GM19023 (cell line): ENCODE data around the gene COMMD9.
"Not testable (repeated sequence)": the region's sequence is repeated elsewhere in the genome, so short reads cannot be mapped to it uniquely, and the experiment has no call there.

Experiments
- ATAC-seq: cut with Tn5 transposase; IDR thresholded peaks from one replicate; pipeline ENCODE4 v1.9.1; 2021; ENCODE audit warnings: mild to moderate bottlenecking, moderate library complexity; ENCODE audit not compliant: unreplicated experiment

Gene COMMD9

DNA sequence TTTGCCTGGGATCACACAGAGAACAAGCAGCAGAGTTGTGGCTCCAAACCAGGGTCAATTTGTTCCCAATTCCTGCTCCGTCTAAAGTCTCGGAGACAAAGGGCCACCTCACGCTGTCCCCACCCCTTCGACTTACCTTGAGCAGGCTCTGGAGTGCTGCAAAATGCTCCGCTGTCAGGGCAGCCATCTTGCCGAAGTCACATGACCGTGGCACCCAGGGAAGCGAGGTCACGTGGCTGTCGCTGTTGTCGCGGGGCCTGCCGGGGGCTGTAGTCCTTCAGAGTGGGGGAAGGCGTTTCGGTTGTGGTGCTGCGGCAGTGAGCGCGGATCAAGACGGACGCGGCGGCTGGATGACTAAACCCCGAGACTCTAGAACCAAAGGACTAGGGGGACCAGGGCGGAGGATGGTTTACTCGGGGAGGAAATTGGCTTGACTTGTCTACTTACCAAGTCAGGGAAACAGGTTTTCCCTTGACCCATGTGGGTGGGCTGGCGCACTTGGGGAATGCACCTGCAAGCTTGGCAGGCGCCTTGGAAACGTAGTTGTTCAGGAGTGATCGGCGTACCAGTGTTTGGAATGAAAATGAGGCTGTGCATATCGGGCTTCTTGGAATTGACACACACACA is at the start of gene COMMD9:
Gene COMMD9 (minus strand): TSS at position 199 of the 627 bp plus-strand sequence. CDS start 12 bp downstream, at position 187.
- peak; percentile 98 for ATAC-seq

DNA sequence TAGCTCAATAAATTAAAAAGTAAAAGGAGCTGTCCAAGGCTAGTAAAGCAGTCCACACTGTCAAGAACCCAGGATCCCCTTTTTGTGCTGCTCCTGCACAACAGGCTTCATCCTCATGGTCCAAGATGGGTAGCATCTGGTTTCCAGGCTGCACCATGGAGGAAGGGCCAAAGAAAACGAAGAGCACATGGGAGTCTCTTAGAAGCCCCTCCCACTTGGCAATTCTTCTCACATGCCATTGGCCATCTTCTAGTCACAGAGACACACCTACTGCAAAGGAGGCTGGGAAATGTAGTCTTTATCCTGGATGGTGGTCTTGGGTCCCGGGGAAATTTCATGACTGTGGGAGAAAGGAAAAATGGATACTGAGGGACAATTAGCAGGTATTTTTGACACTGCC is 44.7 kb upstream of the COMMD9 start:
- no peak for ATAC-seq

DNA sequence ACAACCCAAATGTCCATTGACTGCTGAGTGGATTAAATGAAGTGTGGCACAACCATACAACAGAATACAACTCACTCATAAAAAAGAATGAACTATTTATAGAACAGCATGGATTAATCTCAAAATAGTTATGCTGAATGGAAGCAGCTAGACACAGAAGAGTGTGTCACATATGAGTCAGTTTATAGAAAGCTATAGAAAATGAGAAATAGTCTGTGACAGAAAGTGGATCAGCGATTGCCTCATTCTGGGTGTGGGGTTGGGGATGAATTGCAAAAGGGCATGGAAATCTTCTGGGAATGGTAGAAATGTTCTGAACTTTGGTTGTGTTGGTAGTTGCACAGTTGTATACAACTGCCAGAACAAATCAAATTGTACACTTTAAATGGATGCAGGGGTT is 44.2 kb upstream of the COMMD9 start:
- no peak for ATAC-seq

DNA sequence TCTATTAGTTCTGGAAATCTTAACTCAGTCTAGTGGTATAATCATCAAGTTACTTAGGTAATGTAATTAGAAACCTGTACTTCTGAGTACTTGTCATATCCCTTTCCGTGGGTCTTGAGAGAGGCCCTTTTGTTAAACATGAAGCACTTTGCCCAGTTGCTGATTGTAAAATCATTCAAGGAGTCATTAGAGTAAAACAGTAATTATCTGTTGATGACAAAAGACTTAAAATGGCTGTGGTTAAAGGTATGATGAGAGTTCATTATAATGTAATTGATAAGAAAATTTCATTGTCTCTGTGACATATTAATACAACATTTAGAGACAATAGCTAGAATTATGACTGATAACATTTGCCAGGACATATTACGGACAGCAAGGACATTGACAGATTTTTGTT is 41.2 kb upstream of the COMMD9 start:
- ATAC-seq: no peak

DNA sequence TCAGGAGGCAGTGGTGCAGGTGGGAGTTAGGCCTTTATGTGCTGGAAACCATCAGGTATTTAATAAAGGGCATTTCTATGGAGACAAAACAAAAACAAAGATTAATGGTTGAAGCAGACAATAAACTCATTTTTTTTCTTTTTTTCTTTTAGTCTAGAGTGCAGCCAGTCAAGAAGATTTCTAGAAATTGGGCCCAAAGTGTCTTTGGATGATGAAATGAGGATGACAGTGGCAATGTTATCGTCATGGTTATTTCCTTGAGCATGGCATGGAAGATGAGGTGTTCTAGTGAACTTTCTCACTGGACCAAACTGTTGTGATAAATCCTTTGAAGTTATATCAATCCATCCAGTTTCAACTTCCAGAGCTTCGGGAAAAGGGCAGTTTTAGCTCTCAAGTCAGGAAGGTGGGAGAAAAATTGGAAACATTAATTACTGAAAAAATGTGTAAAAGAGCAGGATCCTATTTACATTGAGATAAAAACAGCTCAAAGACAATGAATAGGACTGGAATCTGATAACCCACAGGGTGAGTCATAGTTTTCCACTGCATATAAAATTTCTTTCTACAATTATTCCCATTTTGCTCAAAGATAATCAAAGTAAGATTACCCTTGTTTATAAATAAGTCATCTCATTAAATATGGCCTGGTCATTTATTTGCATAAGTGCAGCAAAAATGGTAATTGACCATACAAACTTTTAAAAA is 39.9 kb upstream of the COMMD9 start:
- ATAC-seq: no peak

DNA sequence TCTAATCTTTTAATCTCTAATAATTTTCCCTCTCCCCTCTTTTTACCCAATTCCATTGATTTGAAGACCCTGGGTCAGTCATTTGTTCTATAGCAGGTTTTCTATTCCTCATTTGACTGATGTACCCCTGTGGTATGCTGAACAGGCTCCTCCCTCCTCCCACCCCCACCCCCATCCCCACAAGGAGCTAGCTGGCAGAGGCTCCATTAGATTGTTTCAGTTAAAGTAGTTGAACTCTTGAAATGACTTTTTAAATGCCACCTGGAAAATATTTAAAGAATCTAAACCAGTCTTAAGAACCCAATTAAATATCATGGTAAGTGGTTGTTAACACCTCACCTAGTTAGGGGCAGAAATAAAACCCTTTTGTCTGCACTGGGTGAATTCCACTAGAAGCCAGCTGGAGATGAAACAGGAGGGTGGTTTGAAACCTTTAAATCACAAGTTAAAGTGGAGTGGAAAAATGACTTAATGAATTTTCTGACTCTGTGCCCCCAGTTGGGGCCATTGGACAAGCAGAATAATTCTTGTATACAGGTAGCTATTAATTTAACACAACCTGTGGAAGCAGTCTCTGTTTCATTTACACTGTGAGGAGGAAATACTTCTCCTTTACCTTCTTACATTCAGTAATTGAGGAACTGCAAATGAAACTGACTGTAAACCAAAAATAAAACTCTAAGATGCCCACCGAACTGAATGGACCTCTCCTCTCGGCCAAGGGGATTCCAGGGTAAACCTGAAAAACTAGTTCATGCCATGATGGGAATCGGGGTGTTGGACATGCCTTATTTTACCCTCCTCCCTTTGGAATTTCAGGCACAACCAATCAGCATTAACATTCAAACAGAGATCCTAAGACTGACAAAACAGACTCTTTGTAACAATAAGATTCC is 37.5 kb upstream of the COMMD9 start:
- peak; percentile 57 for ATAC-seq

DNA sequence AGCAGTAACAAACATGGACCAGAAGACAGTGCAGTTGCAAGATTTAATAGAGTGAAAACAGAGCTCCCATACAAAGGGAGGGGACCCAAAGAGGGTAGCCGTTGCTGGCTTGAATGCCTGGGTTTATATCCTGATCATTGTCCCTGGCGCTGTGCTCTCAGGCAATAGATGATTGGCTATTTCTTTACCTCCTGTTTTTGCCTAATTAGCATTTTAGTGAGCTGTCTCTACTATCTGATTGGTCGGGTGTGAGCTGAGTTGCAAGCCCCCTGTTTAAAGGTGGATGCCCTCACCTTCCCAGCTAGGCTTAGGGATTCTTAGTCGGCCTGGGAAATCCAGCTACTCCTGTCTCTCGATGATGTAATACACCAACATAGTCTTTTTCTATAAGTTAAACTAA is 36.2 kb upstream of the COMMD9 start:
- not testable (repeated sequence) for ATAC-seq

DNA sequence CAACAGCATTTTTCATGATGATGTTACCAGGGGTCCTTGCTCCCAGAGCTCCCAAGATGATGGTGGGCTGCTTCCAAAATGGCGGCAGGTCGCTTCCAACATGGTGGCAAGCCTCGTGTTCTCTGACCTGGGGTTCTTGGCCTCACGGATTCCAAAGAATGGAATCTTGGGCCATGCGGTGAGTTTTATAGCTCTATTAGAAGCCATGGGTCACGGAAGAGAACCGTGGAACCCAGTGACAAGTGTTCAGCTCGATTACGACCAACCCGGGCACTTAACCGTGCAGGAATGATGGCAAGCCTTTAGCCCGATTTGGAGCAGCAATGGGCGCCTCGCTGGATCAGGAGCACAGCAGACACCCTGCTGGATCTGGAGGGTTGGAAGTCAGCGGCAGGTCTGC is 35.7 kb upstream of the COMMD9 start:
- ATAC-seq: not testable (repeated sequence)

DNA sequence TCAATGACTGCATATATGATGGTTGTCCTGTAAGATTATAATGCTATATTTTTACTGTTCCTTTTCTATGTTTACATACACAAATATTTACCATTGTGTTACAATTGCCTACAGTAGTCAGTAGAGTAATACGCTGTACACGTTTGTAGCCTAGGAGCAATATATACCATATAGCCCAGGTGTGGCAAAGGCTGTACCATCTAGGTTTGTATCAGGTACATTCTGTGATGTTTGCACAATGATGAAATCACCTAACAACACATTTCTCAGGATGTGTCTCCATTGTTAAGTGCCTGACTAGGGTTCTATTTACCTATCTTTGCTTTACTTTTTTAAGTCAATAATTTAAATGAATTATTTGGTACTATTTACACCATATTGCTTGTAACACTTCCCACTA is 28.8 kb upstream of the COMMD9 start:
- ATAC-seq: no peak

DNA sequence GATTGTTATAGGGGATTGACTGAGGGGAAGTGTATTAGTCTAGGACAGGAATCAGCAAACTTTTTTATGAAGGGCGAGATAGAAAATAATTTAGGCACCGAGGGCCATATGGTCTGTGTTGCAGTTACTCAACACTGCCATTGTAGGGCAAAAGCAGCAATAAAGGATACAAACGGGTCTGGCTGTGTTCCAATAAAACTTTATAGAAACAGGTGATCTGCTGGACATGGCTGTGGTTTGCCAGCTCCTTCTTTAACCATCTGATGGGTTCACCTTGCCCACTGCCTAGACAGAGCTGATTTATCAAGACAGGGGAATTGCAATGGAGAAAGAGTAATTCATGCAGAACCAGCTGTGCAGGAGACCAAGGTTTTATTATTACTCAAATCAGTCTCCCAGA is 26.8 kb upstream of the COMMD9 start:
- ATAC-seq: no peak

DNA sequence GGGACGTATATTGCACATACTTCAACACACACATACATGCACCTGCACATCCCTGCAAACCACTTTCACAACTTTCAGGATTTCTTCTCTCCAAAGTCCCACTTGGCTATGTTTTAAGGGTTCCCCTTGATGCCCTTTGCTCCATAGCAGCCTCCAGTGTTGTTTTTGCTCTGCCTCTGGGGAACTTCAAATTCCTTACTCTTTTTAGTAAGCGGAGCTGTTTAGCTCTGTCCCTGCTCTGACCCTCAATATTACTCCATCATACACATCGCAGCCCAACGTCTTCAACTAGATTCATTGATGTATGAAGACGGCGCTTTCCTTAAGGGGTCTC is 25.2 kb upstream of the COMMD9 start:
- ATAC-seq: no peak

DNA sequence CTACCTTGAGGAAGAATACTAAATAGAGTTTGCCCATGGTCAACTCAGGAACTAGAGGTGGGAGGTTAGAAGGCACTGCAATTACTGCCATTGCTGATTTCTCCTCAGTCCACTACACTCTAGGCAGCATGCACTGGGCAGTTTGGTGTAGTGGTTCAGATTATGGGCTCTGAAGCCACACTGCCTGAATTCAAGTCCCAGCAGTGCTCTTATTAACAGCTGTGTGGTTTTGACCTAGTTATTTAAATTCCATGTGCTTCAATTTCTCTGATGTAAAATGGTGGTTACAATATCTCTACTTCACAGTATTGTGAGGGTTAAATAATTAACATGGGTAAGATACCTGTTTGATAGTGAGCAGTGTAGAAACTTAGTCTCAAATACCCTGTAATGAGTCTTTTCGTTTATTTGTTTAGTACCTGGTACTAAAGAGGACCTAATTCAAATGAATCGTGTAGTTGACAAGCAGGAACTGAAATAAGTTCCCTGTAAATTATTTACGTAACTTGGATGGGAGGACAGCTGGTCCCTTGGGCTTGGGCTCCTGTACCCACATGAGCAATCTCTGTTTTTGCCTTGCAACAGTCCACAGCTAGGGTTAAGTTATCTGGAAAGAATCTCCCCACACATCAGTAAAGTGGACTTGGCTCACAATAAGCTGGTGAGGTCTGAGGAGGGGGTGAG is 24.7 kb upstream of the COMMD9 start:
- no peak for ATAC-seq

DNA sequence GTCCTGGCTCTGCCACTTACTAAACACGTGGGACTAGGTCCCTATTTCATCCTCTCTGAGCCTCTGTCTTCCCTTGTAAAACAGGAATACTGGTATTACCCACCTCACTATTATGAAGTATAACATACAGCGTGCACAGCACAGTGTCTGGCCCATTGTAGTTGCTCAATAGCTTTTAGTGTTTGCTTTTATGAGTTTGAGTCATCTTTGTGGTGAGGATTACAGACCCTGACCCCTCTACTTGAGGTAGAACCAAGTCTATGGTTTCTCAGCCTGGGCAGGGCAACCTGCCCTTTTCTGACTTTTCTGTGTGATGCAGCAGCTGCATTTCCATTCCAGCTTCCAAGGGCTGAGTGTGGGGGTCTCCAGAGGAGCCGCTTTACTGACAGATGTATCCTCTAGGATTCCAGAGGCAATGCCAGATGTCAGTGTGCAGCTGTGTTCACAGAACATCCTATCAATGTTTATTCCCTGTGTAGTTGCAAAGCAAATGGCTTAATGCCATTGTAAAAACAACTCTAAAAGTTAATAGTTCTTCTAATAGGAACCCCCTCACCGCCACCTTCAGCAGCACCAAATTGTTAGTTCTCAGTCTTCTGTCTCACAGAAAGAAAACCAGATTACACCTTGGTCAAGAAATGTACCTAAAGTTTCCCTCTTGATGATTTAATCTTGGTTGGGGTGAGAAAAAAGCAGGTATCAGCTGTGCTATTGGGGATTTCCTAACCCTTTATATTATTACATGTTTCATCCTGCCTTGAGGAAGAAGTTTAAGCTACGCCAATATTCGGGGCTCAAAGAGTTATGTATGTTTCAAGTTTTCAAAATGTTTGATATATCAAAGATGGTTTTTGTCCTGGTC is 23.6 kb upstream of the COMMD9 start:
- no peak for ATAC-seq

DNA sequence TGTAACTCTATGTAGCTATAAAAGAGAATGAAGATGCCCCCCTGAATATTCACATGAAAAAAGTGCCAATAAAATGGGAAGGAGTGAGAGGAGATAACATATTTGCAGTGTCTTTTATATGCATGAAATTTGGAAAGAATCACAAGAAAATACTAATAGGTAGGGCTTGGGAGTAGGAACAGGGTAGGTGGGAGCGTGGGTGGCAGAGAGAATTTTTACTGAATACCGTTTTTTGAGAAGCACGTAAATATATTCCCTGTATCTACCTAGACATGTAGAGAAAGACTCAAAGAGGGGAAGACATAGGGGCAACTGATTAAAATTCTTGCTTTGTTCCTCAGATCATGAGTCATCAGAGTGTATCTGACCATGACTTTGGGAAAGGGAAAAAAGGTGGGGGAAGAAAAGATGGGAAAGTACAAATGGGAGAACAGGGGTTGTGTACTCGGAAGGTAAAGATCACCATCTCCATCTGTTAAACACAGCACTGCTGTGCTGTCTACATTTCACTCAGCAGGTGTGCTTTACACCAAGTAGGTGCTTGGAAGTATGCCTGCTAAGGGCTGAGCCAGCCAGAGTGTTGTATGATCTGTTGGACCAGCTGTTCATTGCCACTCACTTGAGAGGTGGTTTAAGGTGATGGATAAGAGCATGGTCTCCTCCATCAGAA is 22.8 kb upstream of the COMMD9 start:
- no peak for ATAC-seq

DNA sequence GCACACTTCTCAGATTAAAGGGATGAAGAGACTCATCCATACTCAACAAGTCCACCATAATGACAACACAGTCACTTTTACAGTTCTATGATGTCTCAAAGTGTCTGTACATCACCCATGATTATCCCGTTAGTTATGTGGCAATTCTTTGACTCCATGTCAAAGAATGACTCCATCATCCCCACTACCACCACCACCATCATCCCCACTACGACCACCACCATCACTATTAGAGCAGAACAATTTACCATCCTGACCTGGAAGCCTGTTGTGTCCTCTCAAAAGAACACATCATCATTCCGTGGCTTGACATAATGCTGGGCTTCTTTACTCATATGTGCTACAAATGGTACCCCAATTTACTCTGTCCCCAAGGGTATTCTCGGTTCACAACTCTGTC is 20.6 kb upstream of the COMMD9 start:
- no peak for ATAC-seq

DNA sequence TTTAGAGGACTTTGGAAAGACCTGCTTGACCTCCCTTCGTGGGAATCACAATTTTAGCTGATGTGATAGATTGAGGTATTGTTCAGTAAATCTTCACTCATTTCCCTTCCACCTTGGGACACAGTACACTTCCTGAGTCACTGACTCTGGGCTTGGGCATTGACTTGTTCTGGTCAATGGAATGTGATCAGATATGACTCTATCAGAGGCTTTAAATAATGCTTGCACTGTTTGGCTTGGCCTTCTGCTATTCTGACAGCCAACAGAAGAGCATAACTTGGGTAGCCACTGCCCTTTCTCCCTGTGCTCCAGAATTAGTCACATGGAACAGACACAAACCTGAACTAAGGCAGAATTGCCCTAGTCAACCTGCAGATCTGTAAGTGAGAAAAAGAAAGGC is 19.4 kb upstream of the COMMD9 start:
- no peak for ATAC-seq

DNA sequence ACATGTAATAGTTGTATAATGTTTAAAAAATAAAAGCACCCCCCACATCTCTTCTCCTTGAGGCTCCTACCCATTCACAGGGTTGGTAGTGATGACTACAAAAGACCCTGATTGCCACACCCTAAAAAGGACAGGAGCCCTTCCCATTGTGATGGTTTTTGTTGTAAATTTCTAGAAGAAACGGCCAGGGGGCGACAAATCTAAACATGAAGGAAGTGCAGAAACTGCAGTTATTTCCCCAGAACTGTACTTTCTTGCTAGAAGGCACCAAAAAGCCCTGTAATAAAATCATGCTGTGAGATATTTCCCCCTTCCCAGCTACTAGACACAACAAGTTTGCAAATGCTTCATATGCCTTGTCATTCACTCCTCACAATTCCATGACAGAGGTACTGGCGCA is 17.7 kb upstream of the COMMD9 start:
- no peak for ATAC-seq

DNA sequence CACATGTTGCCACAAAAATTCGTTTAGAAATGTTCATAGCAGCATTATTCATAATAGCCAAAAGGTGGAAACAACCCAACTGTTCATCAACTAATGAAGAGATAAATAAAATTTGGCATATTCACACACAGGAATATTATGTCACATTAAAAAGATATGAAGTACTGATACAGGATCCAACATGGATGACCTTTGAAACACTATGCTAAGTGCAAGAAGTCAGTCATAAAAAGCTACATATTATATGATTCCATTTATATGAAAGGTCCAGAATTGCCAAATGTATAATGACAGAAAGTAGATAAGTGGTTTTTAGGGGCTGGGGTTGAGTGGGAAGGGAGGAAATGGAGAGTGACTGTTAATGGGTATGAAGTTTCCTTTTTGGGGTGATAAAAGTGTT is 15.8 kb upstream of the COMMD9 start:
- ATAC-seq: no peak

DNA sequence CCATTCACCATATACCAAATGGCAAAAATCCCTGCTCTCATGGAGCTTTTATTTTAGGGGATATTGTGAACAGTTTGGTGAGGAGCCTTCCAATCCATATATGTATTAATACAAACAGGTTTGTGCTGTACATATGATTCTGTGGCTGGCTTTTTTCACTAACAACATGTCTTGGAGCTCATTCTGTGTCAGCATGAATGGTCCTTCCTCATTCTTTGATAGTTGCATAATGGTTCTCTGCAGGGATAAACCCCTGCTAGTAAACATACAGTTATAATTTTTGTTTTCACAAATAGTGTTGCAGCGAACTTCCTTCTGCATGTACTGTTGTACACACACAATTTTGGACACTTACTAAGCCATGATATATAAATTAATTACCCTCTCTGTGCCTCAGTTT is 15.1 kb upstream of the COMMD9 start:
- no peak for ATAC-seq

DNA sequence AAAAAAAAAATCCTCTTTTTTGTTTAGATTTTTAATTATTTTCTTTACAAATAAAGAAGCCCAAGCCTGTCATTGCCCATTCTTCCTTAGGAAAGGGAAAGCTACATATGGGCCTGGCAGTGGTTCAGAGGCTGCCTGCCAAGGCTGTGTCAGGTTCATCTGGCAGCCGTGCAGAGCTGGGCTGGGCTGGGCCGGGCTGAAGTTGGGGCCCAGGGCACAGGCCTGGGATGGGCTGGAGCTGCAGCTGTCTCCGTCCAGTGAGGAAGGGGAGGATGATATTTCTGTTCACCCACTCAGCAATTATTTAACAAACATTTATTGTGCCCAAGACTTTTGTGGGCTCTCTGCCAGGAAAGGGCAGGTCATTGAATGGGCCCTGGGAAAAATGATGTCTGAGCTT is 11.4 kb upstream of the COMMD9 start:
- ATAC-seq: no peak
